ENCODE measurements around the gene CTNNB1.

The CTNNB1 gene

GRCh38 chr3:41210966-41211365 is 11.7 kb downstream of the CTNNB1 start:
- POLR2A ChIA-PET (ENCODE audit: low non-redundant PET): no interaction called here
- no peak for DNase-seq (ENCODE audit: low spot score)
- no peak overlapping the region for H3K27ac ChIP-seq
- TF ChIP-seq CTCF (conservative IDR thresholded peaks at IDR 0.05; ENCODE audit: low read depth): no peak
- CTCF ChIA-PET: no interaction called here

- no peak for DNase-seq (ENCODE audit: low spot score)
- TF ChIP-seq CTCF (conservative IDR thresholded peaks at IDR 0.05; ENCODE audit: low read depth): no peak
- ChIA-PET POLR2A (ENCODE audit: low non-redundant PET) (no interaction called here), CTCF (no interaction called here)
- no peak overlapping the region for H3K27ac ChIP-seq
These were observed 12.8 kb downstream of the CTNNB1 start for GRCh38 chr3:41212088-41212487.

GRCh38 chr3:41213588-41213987 is 14.3 kb downstream of the CTNNB1 start:
- H3K27ac ChIP-seq: no peak overlapping the region
- POLR2A ChIA-PET (ENCODE audit: low non-redundant PET): no interaction called here
- CTCF ChIA-PET: interaction anchor here (0.6 kb wide), 1 partner anchor 9 kb away, joined by 3 read pairs; no protein-coding TSS in a partner anchor
- no peak for TF ChIP-seq CTCF (conservative IDR thresholded peaks at IDR 0.05; ENCODE audit: low read depth)
- DNase-seq (ENCODE audit: low spot score): no peak

GRCh38 chr3:41216422-41216821 is 17.1 kb downstream of the CTNNB1 start:
- TF ChIP-seq CTCF (conservative IDR thresholded peaks at IDR 0.05; ENCODE audit: low read depth): no peak
- POLR2A ChIA-PET (ENCODE audit: low non-redundant PET): no interaction called here
- H3K27ac ChIP-seq: no peak overlapping the region
- CTCF ChIA-PET: interaction anchor here (1.4 kb wide), 1 partner anchor 632 kb away, joined by 4 read pairs; no protein-coding TSS in a partner anchor
- no peak for DNase-seq (ENCODE audit: low spot score)

GRCh38 chr3:41216993-41217392 is 17.7 kb downstream of the CTNNB1 start:
- ChIA-PET POLR2A (ENCODE audit: low non-redundant PET) (no interaction called here), CTCF (interaction anchor here (1.4 kb wide), 1 partner anchor 632 kb away, joined by 4 read pairs; no protein-coding TSS in a partner anchor)
- no peak for TF ChIP-seq CTCF (conservative IDR thresholded peaks at IDR 0.05; ENCODE audit: low read depth)
- no peak overlapping the region for H3K27ac ChIP-seq
- no peak for DNase-seq (ENCODE audit: low spot score)

- no peak for DNase-seq (ENCODE audit: low spot score)
- POLR2A ChIA-PET (ENCODE audit: low non-redundant PET): no interaction called here
- CTCF ChIA-PET: interaction anchor here (0.5 kb wide), 1 partner anchor 443 kb away, joined by 7 read pairs; no protein-coding TSS in a partner anchor
- no peak for TF ChIP-seq CTCF (conservative IDR thresholded peaks at IDR 0.05; ENCODE audit: low read depth)
- no peak overlapping the region for H3K27ac ChIP-seq
These were observed 20.1 kb downstream of the CTNNB1 start for GRCh38 chr3:41219424-41219823.
